SU-DHL-6 (cell line): Measurements from ENCODE around the gene VPS9D1.
"Not testable (repeated sequence)": the region's sequence is repeated elsewhere in the genome, so short reads cannot be mapped to it uniquely, and the experiment has no call there.

ENCODE experiments used
- H2AFZ ChIP-seq: fragments of 200-600 bp; sonication (generic); 2 replicates; pipeline ENCODE4 v1.6.1; 2014; ENCODE audit warnings: low read depth, mild to moderate bottlenecking, moderate library complexity, mixed read lengths, antibody characterized with exemption, low read length; ENCODE audit not compliant: severe bottlenecking
- H3F3A ChIP-seq: fragments of 200-600 bp; shearing (Covaris generic); 2 replicates; pipeline ENCODE4 v1.6.0; 2016; ENCODE audit warnings: antibody characterized with exemption, mild to moderate bottlenecking; ENCODE audit not compliant: insufficient read depth
- H3K27ac ChIP-seq: fragments of 200-600 bp; sonication (generic); 2 replicates; pipeline ENCODE4 v1.5.1; 2016; ENCODE audit warnings: low read depth, mild to moderate bottlenecking, low read length, moderate library complexity, mixed read lengths
- H3K27me3 ChIP-seq: fragments of 200-600 bp; sonication (generic), shearing (Covaris generic); 2 replicates; pipeline ENCODE4 v1.6.0; 2014; ENCODE audit warnings: mild to moderate bottlenecking, low read length
- H3K36me3 ChIP-seq: fragments of 200-600 bp; sonication (generic); 2 replicates; pipeline ENCODE4 v1.6.1; 2014; ENCODE audit warnings: mild to moderate bottlenecking, low read length, mixed read lengths
- H3K4me2 ChIP-seq: fragments of 300-600, 200-600 bp; shearing (Covaris generic), sonication (generic); 2 replicates; pipeline ENCODE4 v1.6.0; 2014; ENCODE audit warnings: low read length, low read depth, mild to moderate bottlenecking; ENCODE audit not compliant: poor library complexity, severe bottlenecking
- H3K4me3 ChIP-seq: fragments of 200-600 bp; sonication (generic); 2 replicates; pipeline ENCODE4 v1.5.1; 2014; ENCODE audit warnings: antibody characterized with exemption, low read length, mild to moderate bottlenecking, mixed read lengths; ENCODE audit not compliant: insufficient read depth, poor library complexity, severe bottlenecking
- H3K79me2 ChIP-seq: fragments of 200-600 bp; sonication (generic); 2 replicates; pipeline ENCODE4 v1.6.1; 2014; ENCODE audit warnings: mild to moderate bottlenecking, low read length, moderate library complexity; ENCODE audit not compliant: insufficient read depth
- H3K9ac ChIP-seq: fragments of 200-600 bp; sonication (generic); 2 replicates; pipeline ENCODE4 v1.7.0; 2014; ENCODE audit warnings: mild to moderate bottlenecking, low read length
- H3K9me2 ChIP-seq: fragments of 200-600 bp; sonication (generic); replicated peaks from 2 replicates; pipeline ENCODE4 v1.6.1; 2014; ENCODE audit warnings: low read length; ENCODE audit not compliant: insufficient read depth
- H3K9me3 ChIP-seq: fragments of 200-600 bp; sonication (generic); 2 replicates; pipeline ENCODE4 v1.6.1; 2014; ENCODE audit warnings: low read length, mixed read lengths; ENCODE audit not compliant: insufficient read depth
- H4K20me1 ChIP-seq: fragments of 200-600 bp; sonication (generic); 2 replicates; pipeline ENCODE4 v1.6.1; 2014; ENCODE audit warnings: low read depth, mild to moderate bottlenecking, antibody characterized with exemption, low read length, moderate library complexity, mixed read lengths
- EZH2phosphoT487 ChIP-seq: fragments of 200-600 bp; sonication (generic), shearing (Covaris generic); conservative IDR thresholded peaks from 2 replicates; pipeline ENCODE4 v1.6.1; 2018; ENCODE audit warnings: mild to moderate bottlenecking, antibody characterized with exemption, low read length, moderate library complexity, mixed read lengths
- TF ChIP-seq, protein P1 (sequence below): fragments of 200-600 bp; sonication (generic); IDR thresholded peaks from one replicate; pipeline ENCODE4 v1.5.1; 2017; ENCODE audit warnings: antibody characterized with exemption, mild to moderate bottlenecking, low read length, moderate library complexity; ENCODE audit not compliant: insufficient read depth, poor library complexity, severe bottlenecking

The VPS9D1 gene

DNA sequence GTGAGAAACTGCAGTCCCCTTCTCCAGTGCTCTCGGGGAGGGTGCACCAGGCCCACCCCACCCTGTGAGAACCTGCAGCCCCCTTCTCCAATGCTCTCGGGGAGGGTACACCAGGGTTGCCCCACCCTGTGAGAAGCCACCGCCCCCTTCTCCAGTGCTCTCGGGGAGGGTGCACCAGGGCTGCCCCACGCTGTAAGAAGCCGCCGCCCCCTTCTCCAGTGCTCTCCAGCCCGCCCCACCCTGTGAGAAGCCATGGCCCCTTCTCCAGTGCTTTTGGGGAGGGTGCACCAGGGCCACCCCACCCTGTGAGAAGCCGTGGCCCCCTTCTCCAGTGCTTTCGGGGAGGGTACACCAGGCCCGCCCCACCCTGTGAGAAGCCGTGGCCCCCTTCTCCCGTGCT, 50.9 kb downstream of the VPS9D1 start:
- H3F3A ChIP-seq = no peaks in the 10 kb centered on the region
- H3K4me2 ChIP-seq = no peak overlapping the region
- peaks cover 5% of the 10 kb centered on the region; the same call in 1 of the 2 replicates for H3K9me3 ChIP-seq
- H3K9ac ChIP-seq = no peak overlapping the region
- H3K27ac ChIP-seq = no peak overlapping the region
- no peaks in the 10 kb centered on the region for H3K79me2 ChIP-seq
- no peak overlapping the region for H3K4me3 ChIP-seq
- no peak for TF ChIP-seq EZH2phosphoT487
- TF ChIP-seq, protein P1, sequence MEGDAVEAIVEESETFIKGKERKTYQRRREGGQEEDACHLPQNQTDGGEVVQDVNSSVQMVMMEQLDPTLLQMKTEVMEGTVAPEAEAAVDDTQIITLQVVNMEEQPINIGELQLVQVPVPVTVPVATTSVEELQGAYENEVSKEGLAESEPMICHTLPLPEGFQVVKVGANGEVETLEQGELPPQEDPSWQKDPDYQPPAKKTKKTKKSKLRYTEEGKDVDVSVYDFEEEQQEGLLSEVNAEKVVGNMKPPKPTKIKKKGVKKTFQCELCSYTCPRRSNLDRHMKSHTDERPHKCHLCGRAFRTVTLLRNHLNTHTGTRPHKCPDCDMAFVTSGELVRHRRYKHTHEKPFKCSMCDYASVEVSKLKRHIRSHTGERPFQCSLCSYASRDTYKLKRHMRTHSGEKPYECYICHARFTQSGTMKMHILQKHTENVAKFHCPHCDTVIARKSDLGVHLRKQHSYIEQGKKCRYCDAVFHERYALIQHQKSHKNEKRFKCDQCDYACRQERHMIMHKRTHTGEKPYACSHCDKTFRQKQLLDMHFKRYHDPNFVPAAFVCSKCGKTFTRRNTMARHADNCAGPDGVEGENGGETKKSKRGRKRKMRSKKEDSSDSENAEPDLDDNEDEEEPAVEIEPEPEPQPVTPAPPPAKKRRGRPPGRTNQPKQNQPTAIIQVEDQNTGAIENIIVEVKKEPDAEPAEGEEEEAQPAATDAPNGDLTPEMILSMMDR = no peak
- no peaks in the 10 kb centered on the region for H3K27me3 ChIP-seq
- 0 out of 2 replicates have a peak, but pooled peaks cover 2% of the 10 kb centered on the region for H3K36me3 ChIP-seq
- no peak overlapping the region for H2AFZ ChIP-seq
- no peaks in the 10 kb centered on the region for H4K20me1 ChIP-seq
- H3K9me2 ChIP-seq = no peaks in the 10 kb centered on the region

DNA sequence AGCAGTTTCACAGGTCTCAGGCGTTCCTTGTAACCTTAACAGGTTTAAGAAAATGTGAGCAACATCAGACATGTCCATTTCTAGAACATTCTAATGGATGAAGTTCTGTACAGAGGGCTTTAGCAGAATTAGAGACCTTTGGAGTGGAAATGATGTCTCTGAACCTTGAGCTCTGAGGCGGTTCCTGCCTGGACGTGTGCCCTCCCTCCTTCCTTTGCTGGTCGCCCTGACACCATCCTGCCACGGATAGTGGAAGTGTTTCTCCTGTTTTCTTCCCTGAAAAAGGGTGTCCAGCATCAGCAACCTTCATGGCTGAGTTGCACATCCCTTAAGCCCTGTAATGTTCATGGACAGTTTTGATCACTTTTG, 51.9 kb downstream of the VPS9D1 start:
- 0 out of 2 replicates have a peak, but pooled peaks cover 2% of the 10 kb centered on the region for H3K36me3 ChIP-seq
- H3K79me2 ChIP-seq = no peaks in the 10 kb centered on the region
- no peak overlapping the region for H3K4me2 ChIP-seq
- no peak overlapping the region for H2AFZ ChIP-seq
- no peak overlapping the region for H3K4me3 ChIP-seq
- no peak overlapping the region for H3K27ac ChIP-seq
- no peaks in the 10 kb centered on the region for H3K27me3 ChIP-seq
- no peak overlapping the region for H3K9ac ChIP-seq
- peaks cover 5% of the 10 kb centered on the region; the same call in 1 of the 2 replicates for H3K9me3 ChIP-seq
- no peaks in the 10 kb centered on the region for H3K9me2 ChIP-seq
- TF ChIP-seq EZH2phosphoT487 = no peak
- TF ChIP-seq, protein P1 = no peak
- H3F3A ChIP-seq = no peaks in the 10 kb centered on the region
- H4K20me1 ChIP-seq = no peaks in the 10 kb centered on the region

- Histone ChIP-seq H3K27ac (no peak overlapping the region), H3K36me3 (0 out of 2 replicates have a peak, but pooled peaks cover 2% of the 10 kb centered on the region), H3K4me2 (no peak overlapping the region)
These were observed 53.1 kb downstream of the VPS9D1 start for GRCh38 chr16:89667633-89668032.

GRCh38 chr16:89667000-89667399, 53.7 kb downstream of the VPS9D1 start:
- not testable (repeated sequence) for H3K9me3 ChIP-seq, H3F3A ChIP-seq, H3K27ac ChIP-seq, H3K36me3 ChIP-seq, H3K4me3 ChIP-seq, H3K9ac ChIP-seq, H3K27me3 ChIP-seq, H4K20me1 ChIP-seq, H3K9me2 ChIP-seq, H2AFZ ChIP-seq, H3K4me2 ChIP-seq, H3K79me2 ChIP-seq

More at GRCh38 chr16:89667633-89668032, 53.1 kb downstream of the VPS9D1 start:
- H3F3A ChIP-seq = no peaks in the 10 kb centered on the region
- H2AFZ ChIP-seq = no peak overlapping the region
- no peaks in the 10 kb centered on the region for H3K9me2 ChIP-seq
- no peaks in the 10 kb centered on the region for H3K27me3 ChIP-seq
- H3K9ac ChIP-seq = no peak overlapping the region
- no peaks in the 10 kb centered on the region for H4K20me1 ChIP-seq
- H3K79me2 ChIP-seq = no peaks in the 10 kb centered on the region
- H3K4me3 ChIP-seq = no peak overlapping the region
- TF ChIP-seq, protein P1 = no peak
- no peak for TF ChIP-seq EZH2phosphoT487
- peaks cover 5% of the 10 kb centered on the region; the same call in 1 of the 2 replicates for H3K9me3 ChIP-seq

GRCh38 chr16:89664238-89664637, 56.5 kb downstream of the VPS9D1 start:
- H3K4me2 ChIP-seq, H3K27me3 ChIP-seq, H3K27ac ChIP-seq, H3K9ac ChIP-seq, H2AFZ ChIP-seq, H3K36me3 ChIP-seq, H3K4me3 ChIP-seq, H3K9me2 ChIP-seq, H3K9me3 ChIP-seq, H4K20me1 ChIP-seq, H3F3A ChIP-seq: not testable (repeated sequence)
- peaks cover 11% of the 10 kb centered on the region for H3K79me2 ChIP-seq
